Naive thymus-derived CD8-positive, alpha-beta T cell (primary cell): ENCODE data around the gene IMMP2L. TPM values are rescaled to one million over a fixed set of nuclear protein-coding genes. Genes with fewer than 3 reads are reported as not detected.
"Not testable (repeated sequence)": the region's sequence is repeated elsewhere in the genome, so short reads cannot be mapped to it uniquely, and the experiment has no call there.

Experiments used
- ATAC-seq, 2 donors: fragments of 150-1000 bp; cut with Tn5 transposase in 1 of 2; sonication (Bioruptor Pico), chemical (Tn5 transposase) in 1 of 2; 1 replicate in 1 of 2; 2 replicates in 1 of 2; pipeline ENCODE4 v1.10.0; 2021; ENCODE audit warnings: mild to moderate bottlenecking in 2 of 2, moderate library complexity in 2 of 2
- POLR2A ChIA-PET: fragments of 350-600 bp; sonication (Branson Sonifier 250); formaldehyde crosslinking; loops from one replicate; lab custom pipeline; 2021; ENCODE audit warnings: antibody characterized with exemption; lab: Charles Lee
- DNase-seq, 10 donors: peaks; one replicate each; pipeline versions ENCODE4 v3.0.0 to v3.0.0-alpha.2; 2020 to 2022
- H3K27ac Mint-ChIP-seq, 10 donors: one replicate each; pipeline ENCODE4 v1.8.0; 2020 to 2022; ENCODE audit warnings: mild to moderate bottlenecking in 10 of 10, mixed read lengths in 10 of 10, moderate library complexity in 4 of 10, inconsistent platforms in 1 of 10
- H3K27me3 Mint-ChIP-seq, 5 donors: one replicate each; pipeline ENCODE4 v1.8.0; 2021 to 2022; ENCODE audit warnings: mixed read lengths in 5 of 5
- H3K36me3 Mint-ChIP-seq, 3 donors: one replicate each; pipeline ENCODE4 v1.8.0; 2020 to 2022; ENCODE audit warnings: mixed read lengths in 3 of 3, mild to moderate bottlenecking in 2 of 3, inconsistent platforms in 1 of 3
- H3K4me1 Mint-ChIP-seq, 4 donors: one replicate each; pipeline ENCODE4 v1.8.0; 2021 to 2022; ENCODE audit warnings: mixed read lengths in 4 of 4
- H3K4me3 Mint-ChIP-seq, 10 donors: one replicate each; pipeline ENCODE4 v1.8.0; 2020 to 2022; ENCODE audit warnings: mild to moderate bottlenecking in 10 of 10, mixed read lengths in 10 of 10, moderate library complexity in 6 of 10, inconsistent platforms in 1 of 10
- H3K9me3 Mint-ChIP-seq, 9 donors: one replicate each; pipeline ENCODE4 v1.8.0; 2020 to 2022; ENCODE audit warnings: mixed read lengths in 9 of 9, mild to moderate bottlenecking in 3 of 9, inconsistent platforms in 1 of 9, moderate library complexity in 1 of 9
- polyA plus RNA-seq, 3 donors: library from polyadenylated mRNA; unstranded; fragments of 300-500 nt; fragmentation: Illumina TruSeq; gene quantifications; one replicate each; pipeline ENCODE4 v1.2.3, GENCODE V29; 2021
- total RNA-seq, 8 experiments: library from RNA in 2 of 8; stranded (reverse) in 2 of 8; gene quantifications; one replicate each; pipeline ENCODE4 v1.2.3 and lab custom pipeline; 2021 to 2026

IMMP2L gene
- total and polyA plus RNA-seq, 5 experiments from 2014 or later = 17.1 to 29.1 (median 19.6) TPM

- H3K27me3 Mint-ChIP-seq = no peaks in the 10 kb centered on the region
- peaks cover 0 to 3% (median 0%) of the 10 kb centered on the region in 3 donors for H3K36me3 Mint-ChIP-seq
- H3K4me3 Mint-ChIP-seq = no peak overlapping the region
- H3K4me1 Mint-ChIP-seq = peaks cover 0 to 15% (median 2%) of the 10 kb centered on the region in 4 donors
- ATAC-seq = no peak
- H3K9me3 Mint-ChIP-seq = peaks cover 0 to 1% (median 0%) of the 10 kb centered on the region in 9 donors
- POLR2A ChIA-PET = no interaction called here
- H3K27ac Mint-ChIP-seq = no peak overlapping the region
- no peak for DNase-seq
These were observed 614.0 kb downstream of the IMMP2L start for GRCh38 chr7:110948280-110948679.

DNA sequence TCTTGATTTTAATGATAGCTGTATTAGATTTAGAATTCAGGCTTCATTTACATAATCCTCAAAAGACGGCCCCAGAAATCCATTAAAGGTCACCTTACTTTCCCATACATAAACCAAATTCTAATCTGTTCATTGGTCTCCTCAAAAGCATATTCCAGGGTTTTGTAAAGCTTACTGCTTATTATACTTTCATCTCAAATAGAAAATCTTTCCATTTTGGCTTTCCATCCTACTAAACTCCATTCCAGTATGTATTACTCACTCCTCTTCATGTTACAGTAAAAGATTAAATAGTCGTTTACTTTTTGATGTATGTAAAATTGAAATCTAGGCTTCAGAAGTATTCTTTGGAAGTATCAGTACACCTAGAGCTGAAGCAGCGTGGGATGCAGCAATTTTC, 614.9 kb downstream of the IMMP2L start:
- peaks cover 0 to 3% (median 0%) of the 10 kb centered on the region in 3 donors for H3K36me3 Mint-ChIP-seq
- POLR2A ChIA-PET = no interaction called here
- no peak overlapping the region for H3K4me3 Mint-ChIP-seq
- peaks cover 0 to 1% (median 0%) of the 10 kb centered on the region in 9 donors for H3K9me3 Mint-ChIP-seq
- peaks cover 0 to 15% (median 2%) of the 10 kb centered on the region in 4 donors for H3K4me1 Mint-ChIP-seq
- no peak overlapping the region for H3K27ac Mint-ChIP-seq
- no peak for DNase-seq
- no peak for ATAC-seq
- no peaks in the 10 kb centered on the region for H3K27me3 Mint-ChIP-seq

DNA sequence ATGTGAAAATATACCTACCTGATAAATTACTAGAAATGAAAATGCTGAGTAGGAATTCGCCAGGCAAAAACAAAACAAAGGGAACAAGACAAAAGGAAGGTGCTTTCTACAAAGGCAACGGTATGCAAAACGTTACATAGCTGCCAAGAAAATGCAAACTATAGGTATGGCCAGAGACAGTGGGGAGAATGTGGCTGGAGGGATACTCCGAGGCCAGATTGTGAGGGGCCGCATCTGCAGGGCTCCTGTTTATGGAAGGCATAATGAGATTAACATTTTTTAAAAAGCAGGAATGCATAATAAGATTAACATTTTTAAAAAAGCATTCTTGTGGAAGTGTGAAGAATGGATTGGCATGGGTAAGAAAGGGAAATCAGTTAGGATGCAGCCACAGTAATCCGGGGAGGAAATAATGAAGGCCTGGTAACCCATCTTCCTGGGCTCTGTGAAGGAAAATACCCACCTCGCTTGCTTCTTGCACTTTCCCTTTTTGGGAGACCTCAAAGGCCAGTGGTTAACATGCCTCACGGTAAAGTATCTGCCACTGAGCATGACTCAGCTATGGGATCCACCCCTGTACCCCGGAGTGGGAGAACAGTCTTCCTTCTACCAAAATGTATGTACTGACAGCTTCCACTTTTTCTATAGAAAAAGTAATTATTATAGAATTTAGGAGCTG, 617.2 kb downstream of the IMMP2L start:
- ATAC-seq (no peak), DNase-seq (no peak)
- H3K4me3 Mint-ChIP-seq = no peak overlapping the region
- H3K36me3 Mint-ChIP-seq = peaks cover 0 to 3% (median 0%) of the 10 kb centered on the region in 3 donors
- H3K27ac Mint-ChIP-seq = no peak overlapping the region
- POLR2A ChIA-PET = no interaction called here
- H3K4me1 Mint-ChIP-seq = peaks cover 7 to 11% (median 9%) of the 10 kb centered on the region in 4 donors
- no peaks in the 10 kb centered on the region for H3K27me3 Mint-ChIP-seq
- peaks cover 0 to 1% (median 0%) of the 10 kb centered on the region in 9 donors for H3K9me3 Mint-ChIP-seq

DNA sequence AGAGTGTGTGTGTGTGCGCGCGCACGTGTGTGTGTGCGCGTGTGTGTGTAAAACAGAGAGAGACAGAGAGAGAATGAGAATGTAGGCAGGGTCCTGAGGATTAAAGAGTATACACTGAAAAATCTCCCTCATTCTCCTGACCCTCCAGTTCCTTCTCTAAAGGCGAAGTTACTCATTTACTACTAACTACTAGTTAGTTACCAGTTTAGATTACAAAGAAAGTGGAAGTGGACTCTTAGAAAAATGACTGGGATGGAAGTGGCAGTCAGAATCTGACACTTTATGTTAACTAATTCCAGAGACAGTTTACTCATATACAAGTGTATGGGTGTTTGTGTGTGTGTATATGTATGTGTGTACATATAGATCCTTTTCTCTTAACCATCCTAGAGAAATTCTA, 617.8 kb downstream of the IMMP2L start:
- Mint-ChIP-seq H3K4me3 (no peak overlapping the region), H3K4me1 (peaks cover 5 to 10% (median 8%) of the 10 kb centered on the region in 4 donors), H3K27ac (no peak overlapping the region), H3K36me3 (peaks cover 0 to 3% (median 0%) of the 10 kb centered on the region in 3 donors), H3K27me3 (no peaks in the 10 kb centered on the region), H3K9me3 (peaks cover 0 to 1% (median 0%) of the 10 kb centered on the region in 9 donors)
- DNase-seq (no peak), ATAC-seq (no peak)
- POLR2A ChIA-PET = interaction anchor here (0.8 kb wide), 1 partner anchor 8 kb away, joined by 3 read pairs; no protein-coding TSS in a partner anchor

- no peak overlapping the region for H3K27ac Mint-ChIP-seq
- POLR2A ChIA-PET = interaction anchor here (0.8 kb wide), 1 partner anchor 9 kb away, joined by 3 read pairs; no protein-coding TSS in a partner anchor
- no peak for DNase-seq
- no peaks in the 10 kb centered on the region for H3K27me3 Mint-ChIP-seq
- H3K4me1 Mint-ChIP-seq = peaks cover 5 to 9% (median 7%) of the 10 kb centered on the region in 4 donors
- no peak for ATAC-seq
- no peak overlapping the region for H3K4me3 Mint-ChIP-seq
- peaks cover 0 to 3% (median 0%) of the 10 kb centered on the region in 3 donors for H3K36me3 Mint-ChIP-seq
- H3K9me3 Mint-ChIP-seq = peaks cover 0 to 1% (median 0%) of the 10 kb centered on the region in 9 donors
These were observed 618.5 kb downstream of the IMMP2L start for GRCh38 chr7:110943701-110944345.

DNA sequence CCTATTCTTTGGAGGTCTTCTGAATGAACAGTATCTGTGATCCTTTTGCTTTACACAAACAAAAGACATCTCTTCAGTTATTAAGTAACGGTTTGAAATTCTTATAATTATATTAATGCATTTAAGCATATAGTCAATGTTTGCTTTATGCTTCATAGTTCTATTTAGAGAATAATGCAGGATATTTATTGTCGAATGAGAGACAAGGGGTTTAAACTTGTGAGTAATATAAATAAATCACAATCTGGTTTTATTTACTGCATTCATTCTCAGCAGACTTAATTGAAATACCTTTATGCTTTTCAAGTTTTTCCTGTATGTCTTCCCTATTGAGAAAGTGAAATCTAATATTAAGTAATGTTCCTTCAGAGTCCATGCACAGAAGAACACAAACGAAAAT, 620.9 kb downstream of the IMMP2L start:
- POLR2A ChIA-PET = no interaction called here
- DNase-seq = no peak
- Mint-ChIP-seq H3K9me3 (peaks cover 0 to 5% (median 0%) of the 10 kb centered on the region in 9 donors), H3K4me1 (peaks cover 5 to 15% (median 11%) of the 10 kb centered on the region in 4 donors), H3K4me3 (no peak overlapping the region), H3K27ac (no peak overlapping the region), H3K36me3 (peaks cover 0 to 8% (median 0%) of the 10 kb centered on the region in 3 donors), H3K27me3 (no peaks in the 10 kb centered on the region)
- ATAC-seq = no peak

- Mint-ChIP-seq H3K36me3 (peaks cover 0 to 10% (median 0%) of the 10 kb centered on the region in 3 donors), H3K27ac (peak overlapping the region in 2 of 10 donors; percentile 26 to 29), H3K4me1 (peaks cover 5 to 15% (median 11%) of the 10 kb centered on the region in 4 donors), H3K4me3 (no peak overlapping the region), H3K9me3 (peaks cover 0 to 5% (median 0%) of the 10 kb centered on the region in 9 donors), H3K27me3 (no peaks in the 10 kb centered on the region)
- POLR2A ChIA-PET = no interaction called here
- DNase-seq (no peak), ATAC-seq (no peak)
These were observed 621.5 kb downstream of the IMMP2L start for GRCh38 chr7:110940756-110941155.

DNA sequence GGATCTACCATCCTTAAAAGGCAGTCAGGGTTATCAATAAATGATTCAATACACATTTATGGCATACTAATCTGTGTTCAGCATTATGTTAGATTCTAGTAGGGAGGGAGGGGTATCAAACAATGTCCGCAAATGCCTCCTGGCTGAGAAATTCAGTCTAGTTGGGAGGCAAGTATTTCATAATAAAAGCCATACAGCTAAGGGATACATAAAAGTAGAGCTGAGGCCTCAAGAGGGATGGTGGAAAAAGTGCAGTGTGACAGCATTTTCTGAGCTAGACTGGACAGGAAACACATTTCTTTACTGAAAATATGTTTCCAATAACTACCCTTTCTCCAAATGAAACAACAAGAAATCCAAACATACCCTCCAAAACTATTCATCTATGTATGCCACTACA, 624.1 kb downstream of the IMMP2L start:
- no peak overlapping the region for H3K4me3 Mint-ChIP-seq
- no peaks in the 10 kb centered on the region for H3K27me3 Mint-ChIP-seq
- peak overlapping the region in 1 of 10 donors; percentile 15 for H3K27ac Mint-ChIP-seq
- DNase-seq = no peak
- H3K9me3 Mint-ChIP-seq = peaks cover 0 to 11% (median 8%) of the 10 kb centered on the region in 9 donors
- peaks cover 0 to 18% (median 5%) of the 10 kb centered on the region in 3 donors for H3K36me3 Mint-ChIP-seq
- ATAC-seq = no peak
- H3K4me1 Mint-ChIP-seq = peaks cover 5 to 15% (median 11%) of the 10 kb centered on the region in 4 donors
- POLR2A ChIA-PET = no interaction called here

DNA sequence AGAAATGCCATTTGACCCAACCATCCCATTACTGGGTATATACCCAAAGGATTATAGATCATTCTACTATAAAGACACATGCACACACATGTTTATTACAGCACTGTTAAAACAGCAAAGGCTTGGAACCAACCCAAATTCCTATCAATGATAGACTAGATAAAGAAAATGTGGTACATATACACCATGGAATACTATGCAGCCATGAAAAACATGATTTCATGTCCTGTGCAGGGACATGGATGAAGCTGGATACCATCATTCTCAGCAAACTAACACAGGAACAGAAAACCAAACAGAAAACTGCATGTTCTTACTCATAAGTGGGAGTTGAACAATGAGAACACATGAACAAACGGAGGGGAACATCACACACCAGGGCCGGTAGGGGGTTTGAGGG, 625.6 kb downstream of the IMMP2L start:
- H3K27ac Mint-ChIP-seq, POLR2A ChIA-PET, DNase-seq, H3K27me3 Mint-ChIP-seq, ATAC-seq, H3K4me3 Mint-ChIP-seq: not testable (repeated sequence)
- H3K4me1 Mint-ChIP-seq = peaks cover 5 to 15% (median 11%) of the 10 kb centered on the region in 4 donors
- H3K9me3 Mint-ChIP-seq = peaks cover 0 to 11% (median 8%) of the 10 kb centered on the region in 9 donors
- H3K36me3 Mint-ChIP-seq = peaks cover 0 to 18% (median 5%) of the 10 kb centered on the region in 3 donors

GRCh38 chr7:110929480-110930249, 632.6 kb downstream of the IMMP2L start:
- peak overlapping the region in 1 of 10 donors; percentile 48 for H3K27ac Mint-ChIP-seq
- ATAC-seq (no peak), DNase-seq (no peak)
- H3K27me3 Mint-ChIP-seq = no peaks in the 10 kb centered on the region
- peaks cover 0 to 10% (median 6%) of the 10 kb centered on the region in 9 donors for H3K9me3 Mint-ChIP-seq
- POLR2A ChIA-PET = interaction anchor here (0.7 to 1.4 kb wide), 2 partner anchors 10 to 95 kb away, joined by 3 read pairs; no protein-coding TSS in a partner anchor
- H3K4me1 Mint-ChIP-seq = peaks cover 4 to 10% (median 7%) of the 10 kb centered on the region in 4 donors
- no peak overlapping the region for H3K4me3 Mint-ChIP-seq
- H3K36me3 Mint-ChIP-seq = peaks cover 0 to 9% (median 5%) of the 10 kb centered on the region in 3 donors

GRCh38 chr7:110922906-110923305, 639.4 kb downstream of the IMMP2L start:
- Mint-ChIP-seq H3K4me3 (no peak overlapping the region), H3K27ac (no peak overlapping the region), H3K4me1 (peaks cover 0 to 3% (median under 1%) of the 10 kb centered on the region in 4 donors), H3K36me3 (peaks cover 0 to 13% (median 0%) of the 10 kb centered on the region in 3 donors), H3K27me3 (no peaks in the 10 kb centered on the region), H3K9me3 (no peaks in the 10 kb centered on the region)
- POLR2A ChIA-PET = no interaction called here
- ATAC-seq = no peak
- DNase-seq = no peak

GRCh38 chr7:110921595-110922151, 640.6 kb downstream of the IMMP2L start:
- Mint-ChIP-seq H3K27me3 (no peaks in the 10 kb centered on the region), H3K36me3 (peaks cover 0 to 13% (median 0%) of the 10 kb centered on the region in 3 donors), H3K4me3 (no peak overlapping the region), H3K4me1 (peaks cover 0 to 2% (median 0%) of the 10 kb centered on the region in 4 donors), H3K9me3 (no peaks in the 10 kb centered on the region), H3K27ac (no peak overlapping the region)
- ATAC-seq = no peak
- POLR2A ChIA-PET = no interaction called here
- DNase-seq = no peak
